ENCODE data around the gene KLF3.

Gene KLF3

DNA sequence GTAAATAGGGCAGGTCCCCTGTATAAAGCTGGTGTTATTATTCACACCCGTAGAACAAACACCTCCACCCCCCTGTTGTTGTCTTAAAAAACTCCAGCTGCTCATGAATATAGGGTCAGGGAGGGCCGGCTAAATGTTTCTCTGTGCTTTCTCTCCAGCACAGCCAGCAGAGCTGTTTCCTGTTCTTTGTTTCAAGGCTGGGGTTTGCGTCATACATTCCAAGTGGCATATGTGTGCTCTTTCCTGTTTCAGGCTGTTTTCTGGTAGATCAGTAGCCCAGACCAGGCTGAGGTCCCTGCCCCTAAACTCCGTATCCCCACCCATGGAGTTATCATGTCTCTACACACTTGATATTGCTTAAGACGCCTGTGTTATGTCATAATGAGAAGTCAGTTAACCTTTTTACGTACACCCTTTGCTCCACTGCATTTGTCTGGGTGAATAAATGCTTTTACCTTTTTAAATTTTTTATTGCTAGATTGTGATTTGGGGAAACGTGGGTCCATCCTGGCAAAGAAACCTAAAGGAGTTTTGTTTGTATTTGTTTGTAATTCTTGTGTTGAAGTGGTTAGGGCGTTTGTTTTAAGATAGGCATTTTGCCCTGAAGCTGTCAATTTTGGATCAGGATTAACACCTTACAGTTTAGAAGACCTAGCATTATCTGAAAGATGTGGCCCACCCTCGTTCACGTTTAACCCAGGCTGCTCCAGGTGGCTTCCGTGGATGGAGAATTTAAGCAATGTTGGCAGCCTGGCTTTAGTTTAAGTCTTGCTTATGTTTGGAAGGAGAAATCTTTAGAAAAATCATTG lies 3.3 kb downstream of the KLF3 start:
- H3K14ac ChIP-seq (ENCODE audit: low read length in 2 of 2), result no peak overlapping the region
- WGBS, result 2% methylated on average over 9 of the region's 11 CpGs
- peaks cover 19% of the 10 kb centered on the region for H3K4me1 ChIP-seq (ENCODE audit: control insufficient read depth, insufficient read depth, low read depth, low read length)
- no peak overlapping the region for H2BK120ac ChIP-seq (ENCODE audit: low read depth, low read length)
- H3K27me3 ChIP-seq (ENCODE audit: control insufficient read depth in 1 of 2, insufficient read depth in 1 of 2, low read length in 2 of 2), result no peaks in the 10 kb centered on the region
- no peak overlapping the region for H4K91ac ChIP-seq (ENCODE audit: low read length)
- DNase-seq, result peak; percentile 99
- no peaks in the 10 kb centered on the region for H3K9me3 ChIP-seq (ENCODE audit: control insufficient read depth, low read length)
- H2BK12ac ChIP-seq (ENCODE audit: low read length in 2 of 2), result peak overlapping the region in 1 of 2 experiments; percentile 71
- H3K36me3 ChIP-seq (ENCODE audit: control insufficient read depth in 1 of 2, insufficient read depth in 2 of 2, low read depth in 1 of 2, low read length in 2 of 2), result peaks cover 0 to 3% of the 10 kb centered on the region in 2 experiments
- no peaks in the 10 kb centered on the region for H3K79me1 ChIP-seq (replicated peaks; ENCODE audit: low read length, poor library complexity, severe bottlenecking)
- no peak overlapping the region for H2AFZ ChIP-seq (ENCODE audit: low read depth, low read length)
- H3K23ac ChIP-seq (ENCODE audit: low read length in 2 of 2), result no peak overlapping the region
- H3K18ac ChIP-seq (ENCODE audit: low read depth in 1 of 2, low read length in 2 of 2), result peak overlapping the region; percentile 46 to 78
- peak overlapping the region; percentile 93 for H3K9ac ChIP-seq (ENCODE audit: low read length)
- peak overlapping the region; percentile 96 for H2AK5ac ChIP-seq (ENCODE audit: low read length, severe bottlenecking)
- peak overlapping the region; percentile 74 for H2BK5ac ChIP-seq (ENCODE audit: low read depth, low read length, poor library complexity, severe bottlenecking)
- H2BK15ac ChIP-seq (ENCODE audit: low read depth, poor library complexity, severe bottlenecking), result no peak overlapping the region
- H3K4me2 ChIP-seq (ENCODE audit: low read length, poor library complexity, severe bottlenecking), result peak overlapping the region; percentile 82
- H4K8ac ChIP-seq (ENCODE audit: low read length), result no peak overlapping the region
- H3K4ac ChIP-seq (ENCODE audit: low read depth in 1 of 2, low read length in 2 of 2), result no peak overlapping the region
- H3K4me3 ChIP-seq (ENCODE audit: insufficient read depth in 1 of 2, low read depth in 1 of 2, low read length in 2 of 2), result peak overlapping the region in 1 of 2 experiments; percentile 86
- peak overlapping the region; percentile 98 for H3K27ac ChIP-seq (ENCODE audit: low read length, poor library complexity, severe bottlenecking)

DNA sequence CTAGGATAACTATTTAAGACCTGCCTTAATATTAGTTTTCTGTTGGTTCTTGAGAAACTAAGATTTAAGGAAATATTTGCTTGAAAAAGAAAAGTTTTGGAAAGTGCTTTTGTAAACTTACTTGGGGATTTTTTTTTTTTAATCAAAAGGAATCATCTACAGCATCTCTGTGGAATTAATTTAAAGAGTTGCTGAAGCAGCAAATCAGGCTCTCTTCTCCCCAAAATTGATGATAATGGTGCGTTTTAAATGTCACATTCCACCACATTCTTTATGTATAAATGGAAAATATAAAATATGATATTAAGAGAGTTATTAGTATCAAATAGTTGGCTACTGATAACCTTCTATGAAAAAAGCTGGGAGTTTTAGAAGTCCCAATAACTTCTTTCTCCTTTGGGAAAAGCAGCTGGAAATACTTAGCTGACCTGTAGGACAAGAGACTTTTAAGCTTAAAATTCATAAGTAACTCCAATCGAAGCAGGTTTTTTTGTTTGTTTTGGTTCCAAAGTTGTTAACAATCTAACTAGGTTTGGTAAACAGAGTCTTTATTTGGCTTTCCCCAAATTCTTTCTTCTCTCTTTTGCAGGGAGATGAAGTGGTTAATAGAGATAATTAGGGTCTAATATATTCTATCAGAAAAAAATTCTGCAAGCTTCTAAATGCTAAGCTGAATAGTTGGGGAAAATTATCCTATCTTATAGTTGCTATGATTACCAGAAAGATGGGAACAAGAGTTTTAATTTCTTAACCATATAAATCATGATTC lies 4.4 kb downstream of the KLF3 start:
- H3K9ac ChIP-seq (ENCODE audit: low read length), result peak overlapping the region; percentile 93
- no peaks in the 10 kb centered on the region for H3K79me1 ChIP-seq (replicated peaks; ENCODE audit: low read length, poor library complexity, severe bottlenecking)
- no peak overlapping the region for H2AFZ ChIP-seq (ENCODE audit: low read depth, low read length)
- 33% methylated on average over 1 of the region's 2 CpGs for WGBS
- H2BK12ac ChIP-seq (ENCODE audit: low read length in 2 of 2), result no peak overlapping the region
- H3K14ac ChIP-seq (ENCODE audit: low read length in 2 of 2), result no peak overlapping the region
- H4K91ac ChIP-seq (ENCODE audit: low read length), result no peak overlapping the region
- H3K4me3 ChIP-seq (ENCODE audit: insufficient read depth in 1 of 2, low read depth in 1 of 2, low read length in 2 of 2), result peak overlapping the region in 1 of 2 experiments; percentile 86
- H3K9me3 ChIP-seq (ENCODE audit: control insufficient read depth, low read length), result no peaks in the 10 kb centered on the region
- H3K18ac ChIP-seq (ENCODE audit: low read depth in 1 of 2, low read length in 2 of 2), result no peak overlapping the region
- H3K4me2 ChIP-seq (ENCODE audit: low read length, poor library complexity, severe bottlenecking), result no peak overlapping the region
- H3K4me1 ChIP-seq (ENCODE audit: control insufficient read depth, insufficient read depth, low read depth, low read length), result peaks cover 24% of the 10 kb centered on the region
- H2BK15ac ChIP-seq (ENCODE audit: low read depth, poor library complexity, severe bottlenecking), result no peak overlapping the region
- DNase-seq, result no peak
- H4K8ac ChIP-seq (ENCODE audit: low read length), result no peak overlapping the region
- no peak overlapping the region for H3K27ac ChIP-seq (ENCODE audit: low read length, poor library complexity, severe bottlenecking)
- H2AK5ac ChIP-seq (ENCODE audit: low read length, severe bottlenecking), result no peak overlapping the region
- no peak overlapping the region for H2BK120ac ChIP-seq (ENCODE audit: low read depth, low read length)
- no peak overlapping the region for H3K4ac ChIP-seq (ENCODE audit: low read depth in 1 of 2, low read length in 2 of 2)
- no peak overlapping the region for H3K23ac ChIP-seq (ENCODE audit: low read length in 2 of 2)
- H3K36me3 ChIP-seq (ENCODE audit: control insufficient read depth in 1 of 2, insufficient read depth in 2 of 2, low read depth in 1 of 2, low read length in 2 of 2), result peaks cover 0 to 6% of the 10 kb centered on the region in 2 experiments
- no peak overlapping the region for H2BK5ac ChIP-seq (ENCODE audit: low read depth, low read length, poor library complexity, severe bottlenecking)
- H3K27me3 ChIP-seq (ENCODE audit: control insufficient read depth in 1 of 2, insufficient read depth in 1 of 2, low read length in 2 of 2), result no peaks in the 10 kb centered on the region

DNA sequence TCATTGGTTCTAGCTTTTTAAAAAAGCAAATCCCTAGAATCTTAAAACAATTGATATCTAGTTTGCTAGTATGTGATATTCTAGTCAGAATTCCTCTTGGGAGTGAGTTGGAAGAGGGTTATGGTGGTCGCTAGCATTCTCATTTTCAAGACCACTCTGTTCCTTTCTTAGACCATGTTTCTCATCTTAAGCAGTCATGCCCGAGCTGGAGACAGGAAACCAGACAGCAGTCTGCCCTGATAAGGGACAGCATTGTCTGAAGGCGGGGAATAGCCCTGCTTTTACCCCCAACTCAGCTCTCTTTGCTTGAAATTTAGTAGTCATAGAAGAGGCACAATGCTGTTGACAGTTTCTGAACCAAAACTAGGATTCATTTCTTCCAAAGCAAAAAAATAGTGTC lies 5.2 kb downstream of the KLF3 start:
- peak overlapping the region in 1 of 2 experiments; percentile 25 for H3K4me3 ChIP-seq (ENCODE audit: insufficient read depth in 1 of 2, low read depth in 1 of 2, low read length in 2 of 2)
- H3K4me2 ChIP-seq (ENCODE audit: low read length, poor library complexity, severe bottlenecking), result no peak overlapping the region
- no peaks in the 10 kb centered on the region for H3K79me1 ChIP-seq (replicated peaks; ENCODE audit: low read length, poor library complexity, severe bottlenecking)
- no peak overlapping the region for H3K23ac ChIP-seq (ENCODE audit: low read length in 2 of 2)
- no peak overlapping the region for H2BK15ac ChIP-seq (ENCODE audit: low read depth, poor library complexity, severe bottlenecking)
- WGBS, result 0% methylated on average over 1 of the region's 3 CpGs
- DNase-seq, result peak; percentile 46
- H3K4ac ChIP-seq (ENCODE audit: low read depth in 1 of 2, low read length in 2 of 2), result no peak overlapping the region
- no peak overlapping the region for H4K8ac ChIP-seq (ENCODE audit: low read length)
- H3K4me1 ChIP-seq (ENCODE audit: control insufficient read depth, insufficient read depth, low read depth, low read length), result peaks cover 27% of the 10 kb centered on the region
- H2AK5ac ChIP-seq (ENCODE audit: low read length, severe bottlenecking), result peak overlapping the region; percentile 23
- H3K9ac ChIP-seq (ENCODE audit: low read length), result peak overlapping the region; percentile 93
- H3K9me3 ChIP-seq (ENCODE audit: control insufficient read depth, low read length), result no peaks in the 10 kb centered on the region
- H3K27me3 ChIP-seq (ENCODE audit: control insufficient read depth in 1 of 2, insufficient read depth in 1 of 2, low read length in 2 of 2), result no peaks in the 10 kb centered on the region
- no peak overlapping the region for H4K91ac ChIP-seq (ENCODE audit: low read length)
- H3K14ac ChIP-seq (ENCODE audit: low read length in 2 of 2), result no peak overlapping the region
- no peak overlapping the region for H2BK120ac ChIP-seq (ENCODE audit: low read depth, low read length)
- no peak overlapping the region for H2AFZ ChIP-seq (ENCODE audit: low read depth, low read length)
- no peak overlapping the region for H2BK12ac ChIP-seq (ENCODE audit: low read length in 2 of 2)
- H2BK5ac ChIP-seq (ENCODE audit: low read depth, low read length, poor library complexity, severe bottlenecking), result no peak overlapping the region
- H3K18ac ChIP-seq (ENCODE audit: low read depth in 1 of 2, low read length in 2 of 2), result peak overlapping the region in 1 of 2 experiments; percentile 61
- peak overlapping the region; percentile 39 for H3K27ac ChIP-seq (ENCODE audit: low read length, poor library complexity, severe bottlenecking)
- peaks cover 0 to 6% of the 10 kb centered on the region in 2 experiments for H3K36me3 ChIP-seq (ENCODE audit: control insufficient read depth in 1 of 2, insufficient read depth in 2 of 2, low read depth in 1 of 2, low read length in 2 of 2)

Measured in mesenchymal stem cell (in vitro differentiated cells and primary cell).